ENCODE results near the gene IMPDH1.

DNA sequence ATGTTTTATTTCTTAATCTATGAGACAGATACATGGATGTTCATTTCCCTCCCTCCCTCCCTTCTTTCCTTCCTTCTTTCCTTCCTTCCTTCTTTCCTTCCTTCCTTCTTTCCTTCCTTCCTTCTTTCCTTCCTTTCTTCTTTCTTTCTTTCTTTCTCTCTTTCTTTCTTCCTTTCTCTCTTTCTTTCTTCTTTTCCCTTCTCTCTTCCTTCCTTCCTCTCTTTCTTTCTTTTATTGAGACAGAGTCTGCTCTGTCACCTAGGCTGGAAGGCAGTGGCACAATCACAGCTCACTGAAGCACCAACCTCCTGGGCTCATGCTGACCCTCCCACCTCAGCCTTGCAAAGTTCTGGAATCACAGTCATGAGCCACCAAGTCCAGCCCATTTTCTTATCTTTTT is 42.8 kb downstream of the IMPDH1 start:
- TF ChIP-seq EP300 (IDR thresholded peaks at IDR 0.05) (no peak), POLR2A (IDR thresholded peaks at IDR 0.05) (no peak)
- TF ChIP-seq, protein P1, sequence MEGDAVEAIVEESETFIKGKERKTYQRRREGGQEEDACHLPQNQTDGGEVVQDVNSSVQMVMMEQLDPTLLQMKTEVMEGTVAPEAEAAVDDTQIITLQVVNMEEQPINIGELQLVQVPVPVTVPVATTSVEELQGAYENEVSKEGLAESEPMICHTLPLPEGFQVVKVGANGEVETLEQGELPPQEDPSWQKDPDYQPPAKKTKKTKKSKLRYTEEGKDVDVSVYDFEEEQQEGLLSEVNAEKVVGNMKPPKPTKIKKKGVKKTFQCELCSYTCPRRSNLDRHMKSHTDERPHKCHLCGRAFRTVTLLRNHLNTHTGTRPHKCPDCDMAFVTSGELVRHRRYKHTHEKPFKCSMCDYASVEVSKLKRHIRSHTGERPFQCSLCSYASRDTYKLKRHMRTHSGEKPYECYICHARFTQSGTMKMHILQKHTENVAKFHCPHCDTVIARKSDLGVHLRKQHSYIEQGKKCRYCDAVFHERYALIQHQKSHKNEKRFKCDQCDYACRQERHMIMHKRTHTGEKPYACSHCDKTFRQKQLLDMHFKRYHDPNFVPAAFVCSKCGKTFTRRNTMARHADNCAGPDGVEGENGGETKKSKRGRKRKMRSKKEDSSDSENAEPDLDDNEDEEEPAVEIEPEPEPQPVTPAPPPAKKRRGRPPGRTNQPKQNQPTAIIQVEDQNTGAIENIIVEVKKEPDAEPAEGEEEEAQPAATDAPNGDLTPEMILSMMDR (IDR thresholded peaks at IDR 0.05), result no peak
